Gastrocnemius medialis (tissue), 4 donors: ENCODE results near the gene GMFB. TPM values are rescaled to one million over a fixed set of nuclear protein-coding genes. Genes with fewer than 3 reads are reported as not detected.
"Not testable (repeated sequence)": the region's sequence is repeated elsewhere in the genome, so short reads cannot be mapped to it uniquely, and the experiment has no call there.

Experiments used
- ATAC-seq, 2 donors: fragments of 150-250 bp; one replicate each; pipeline ENCODE4 v1.9.1; 2016
- DNase-seq, 2 donors: peaks; one replicate each; pipeline ENCODE4 v3.0.0-alpha.2; 2019
- H3K27ac ChIP-seq, 4 donors: fragments of 200-600 bp; sonication (generic); 1 replicate in 1 of 4; 2 replicates in 3 of 4; pipeline ENCODE4 v1.5.1; 2016 to 2018; ENCODE audit warnings: mild to moderate bottlenecking in 2 of 4, moderate library complexity in 1 of 4
- H3K27me3 ChIP-seq, 3 donors: fragments of 200-600 bp; sonication (generic) in 2 of 3; 1 replicate in 1 of 3; 2 replicates in 2 of 3; pipeline versions ENCODE4 v1.5.1 to v1.6.0; 2016 to 2019; ENCODE audit warnings: mild to moderate bottlenecking in 1 of 3, moderate library complexity in 1 of 3
- H3K36me3 ChIP-seq, 2 donors: fragments of 200-600 bp; sonication (generic) in 1 of 2; one replicate each; pipeline ENCODE4 v1.5.1; 2017 to 2018
- H3K4me1 ChIP-seq, 2 donors: fragments of 200-600 bp; sonication (generic) in 1 of 2; one replicate each; pipeline ENCODE4 v1.5.1; 2016 to 2017; ENCODE audit warnings: mild to moderate bottlenecking in 2 of 2
- H3K4me3 ChIP-seq, 4 donors: fragments of 200-600 bp; sonication (generic) in 3 of 4; 1 replicate in 1 of 4; 2 replicates in 3 of 4; pipeline ENCODE4 v1.5.1; 2016 to 2019; ENCODE audit warnings: mild to moderate bottlenecking in 2 of 4
- H3K9me3 ChIP-seq, 3 donors: fragments of 200-600 bp; sonication (generic) in 2 of 3; 1 replicate in 1 of 3; 2 replicates in 2 of 3; pipeline ENCODE4 v1.5.1; 2016 to 2019
- CTCF ChIP-seq, 5 experiments: fragments of 450-650 bp in 3 of 5; fragments of 200-600 bp in 2 of 5; sonication (generic) in 2 of 5; IDR thresholded peaks in 4 of 5; conservative IDR thresholded peaks in 1 of 5; 1 replicate in 4 of 5; 2 replicates in 1 of 5; pipeline ENCODE4 v1.5.1; 2016 to 2019; ENCODE audit warnings: antibody characterized with exemption in 5 of 5, mild to moderate bottlenecking in 3 of 5, moderate library complexity in 3 of 5
- POLR2A ChIP-seq, 2 donors: fragments of 450-650 bp; IDR thresholded peaks; one replicate each; pipeline ENCODE4 v1.6.1; 2017; ENCODE audit warnings: antibody characterized with exemption in 2 of 2, mild to moderate bottlenecking in 2 of 2, moderate library complexity in 2 of 2
- in situ Hi-C, 4 donors: fragments of 200-750 bp; cut with MboI; loops; one replicate each; pipeline versions ENCODE4 v1.15.0 to v1.8.0; 2017; ENCODE audit warnings: low sequenced_read_pairs in 4 of 4
- intact Hi-C: fragments of 100-400 bp; cut with DNase I; formaldehyde crosslinking; loops from one replicate; pipeline ENCODE4 v1.15.1; 2023; ENCODE audit warnings: low total_unique reads
- total RNA-seq, 4 donors: library from RNA; depleted of rRNA; stranded (reverse); fragments of >200 nt; gene quantifications; one replicate each; pipeline versions ENCODE4 v1.1.0 to v1.2.3, GENCODE V29; 2016

GMFB gene
- total RNA-seq, 4 donors from 2014 or later = 5.0 to 21.7 (median 7.3) TPM

GRCh38 chr14:54440037-54440436 is 48.7 kb downstream of the GMFB start:
- peak overlapping the region; percentile 64 to 70 (median 66) for H3K4me3 ChIP-seq
- DNase-seq = no peak
- intact Hi-C loops (loop anchor here (2.0 kb wide), 1 partner anchor 49 kb away; the partner anchor contains the start of gene GMFB), in situ Hi-C loops (no loop called here)
- no peak for ATAC-seq
- H3K27ac ChIP-seq = peak overlapping the region in 2 of 4 donors; percentile 73 to 85
- H3K36me3 ChIP-seq = no peaks in the 10 kb centered on the region
- H3K9me3 ChIP-seq = no peaks in the 10 kb centered on the region
- H3K4me1 ChIP-seq = peaks cover 13 to 29% of the 10 kb centered on the region in 2 donors
- H3K27me3 ChIP-seq = no peaks in the 10 kb centered on the region
- no peak for TF ChIP-seq POLR2A (IDR thresholded peaks at IDR 0.05)
- no peak for TF ChIP-seq CTCF (IDR thresholded peaks at IDR 0.05 in 4 of 5, conservative IDR thresholded peaks at IDR 0.05 in 1 of 5)

- H3K4me1 ChIP-seq = peaks cover 13 to 34% of the 10 kb centered on the region in 2 donors
- in situ Hi-C loops (no loop called here), intact Hi-C loops (no loop called here)
- H3K4me3 ChIP-seq = no peak overlapping the region
- ATAC-seq (no peak), DNase-seq (no peak)
- no peaks in the 10 kb centered on the region for H3K9me3 ChIP-seq
- H3K27ac ChIP-seq = no peak overlapping the region
- H3K27me3 ChIP-seq = no peaks in the 10 kb centered on the region
- H3K36me3 ChIP-seq = no peaks in the 10 kb centered on the region
- TF ChIP-seq POLR2A (IDR thresholded peaks at IDR 0.05) (no peak), CTCF (IDR thresholded peaks at IDR 0.05 in 4 of 5, conservative IDR thresholded peaks at IDR 0.05 in 1 of 5) (no peak)
These were observed 50.1 kb downstream of the GMFB start for GRCh38 chr14:54438703-54439102.

GRCh38 chr14:54437954-54438353 is 50.8 kb downstream of the GMFB start:
- intact Hi-C loops, H3K27ac ChIP-seq, H3K36me3 ChIP-seq, DNase-seq, H3K4me3 ChIP-seq, H3K27me3 ChIP-seq, in situ Hi-C loops, ATAC-seq, H3K9me3 ChIP-seq: not testable (repeated sequence)
- H3K4me1 ChIP-seq = peaks cover 13 to 34% of the 10 kb centered on the region in 2 donors

- intact Hi-C loops (no loop called here), in situ Hi-C loops (no loop called here)
- Histone ChIP-seq H3K36me3 (peaks cover 0 to 8% of the 10 kb centered on the region in 2 donors), H3K27ac (no peak overlapping the region), H3K4me1 (peaks cover 7 to 28% of the 10 kb centered on the region in 2 donors), H3K4me3 (no peak overlapping the region), H3K27me3 (no peaks in the 10 kb centered on the region), H3K9me3 (no peaks in the 10 kb centered on the region)
- DNase-seq = no peak
- no peak for ATAC-seq
- TF ChIP-seq POLR2A (IDR thresholded peaks at IDR 0.05) = no peak
These were observed 53.2 kb downstream of the GMFB start for GRCh38 chr14:54435500-54435981.

GRCh38 chr14:54428527-54428926 is 60.3 kb downstream of the GMFB start:
- Histone ChIP-seq H3K36me3 (peaks cover 0 to 28% of the 10 kb centered on the region in 2 donors), H3K27ac (no peak overlapping the region), H3K4me3 (no peak overlapping the region), H3K27me3 (no peaks in the 10 kb centered on the region), H3K9me3 (no peaks in the 10 kb centered on the region), H3K4me1 (peaks cover 3 to 9% of the 10 kb centered on the region in 2 donors)
- intact Hi-C loops (no loop called here), in situ Hi-C loops (no loop called here)
- DNase-seq (no peak), ATAC-seq (no peak)
- TF ChIP-seq CTCF (IDR thresholded peaks at IDR 0.05 in 4 of 5, conservative IDR thresholded peaks at IDR 0.05 in 1 of 5) = no peak
- no peak for TF ChIP-seq POLR2A (IDR thresholded peaks at IDR 0.05)

GRCh38 chr14:54427871-54428270 is 60.9 kb downstream of the GMFB start:
- peaks cover 3 to 9% of the 10 kb centered on the region in 2 donors for H3K4me1 ChIP-seq
- no peak overlapping the region for H3K27ac ChIP-seq
- DNase-seq (no peak), ATAC-seq (no peak)
- no peak overlapping the region for H3K4me3 ChIP-seq
- in situ Hi-C loops (no loop called here), intact Hi-C loops (no loop called here)
- no peak for TF ChIP-seq CTCF (IDR thresholded peaks at IDR 0.05 in 4 of 5, conservative IDR thresholded peaks at IDR 0.05 in 1 of 5)
- TF ChIP-seq POLR2A (IDR thresholded peaks at IDR 0.05) = no peak
- H3K9me3 ChIP-seq = no peaks in the 10 kb centered on the region
- H3K27me3 ChIP-seq = no peaks in the 10 kb centered on the region
- H3K36me3 ChIP-seq = peaks cover 0 to 28% of the 10 kb centered on the region in 2 donors
